IMR-90 (cell line): ENCODE data around the gene COMP. TPM values are rescaled to one million over a fixed set of nuclear protein-coding genes. Genes with fewer than 3 reads are reported as not detected.

Source experiments
- ATAC-seq: fragments of 200-7000 bp; cut with Tn5 transposase; 2 replicates; pipeline ENCODE4 v1.9.1; 2020; ENCODE audit warnings: low read depth, mild to moderate bottlenecking, moderate library complexity
- BruUV-seq: library from RNA; stranded (reverse); fragments of 400-500 nt; replicated peaks from 2 replicates; lab custom pipeline; 2021; lab: Mats Ljungman, UMichigan
- CTCF ChIA-PET: fragments of 300-600 bp; formaldehyde crosslinking; extraction: SDS; loops from one replicate; lab custom pipeline; 2021; ENCODE audit warnings: antibody characterized with exemption; lab: Yijun Ruan, JAX
- POLR2A ChIA-PET: fragments of 300-600 bp; sonication (Branson Sonifier 250); formaldehyde crosslinking; loops from one replicate; lab custom pipeline; 2022; ENCODE audit warnings: antibody characterized with exemption; ENCODE audit not compliant: unreplicated experiment; lab: Charles Lee
- DNase-seq: peaks from one replicate; pipeline ENCODE4 v3.0.0; 2013
- H2AFZ ChIP-seq: replicated peaks from 2 replicates; pipeline ENCODE3; 2013; ENCODE audit warnings: low read length, mild to moderate bottlenecking; ENCODE audit not compliant: poor library complexity
- H2AK5ac ChIP-seq: 2 replicates; pipeline ENCODE4 v1.6.1; 2013; ENCODE audit warnings: low read depth, low read length, inconsistent platforms
- H2AK9ac ChIP-seq: replicated peaks from 2 replicates; pipeline ENCODE3; 2013; ENCODE audit warnings: mild to moderate bottlenecking, low read depth, low read length, moderate library complexity; ENCODE audit not compliant: poor library complexity
- H2BK120ac ChIP-seq: 2 replicates; pipeline ENCODE4 v1.6.1; 2013; ENCODE audit warnings: low read depth, low read length, inconsistent platforms
- H2BK15ac ChIP-seq: 3 replicates; pipeline ENCODE4 v1.6.1; 2013; ENCODE audit warnings: low read depth, low read length, inconsistent platforms
- H2BK20ac ChIP-seq: 2 replicates; pipeline ENCODE4 v1.6.1; 2013; ENCODE audit warnings: low read depth, mild to moderate bottlenecking, inconsistent platforms, low read length, moderate library complexity
- H2BK5ac ChIP-seq: 2 replicates; pipeline ENCODE4 v1.6.1; 2013; ENCODE audit warnings: mild to moderate bottlenecking, low read depth, low read length, inconsistent platforms; ENCODE audit not compliant: poor library complexity, severe bottlenecking
- H3K14ac ChIP-seq: replicated peaks from 2 replicates; pipeline ENCODE4 v1.6.1; 2013; ENCODE audit warnings: low read depth, low read length, inconsistent platforms
- H3K18ac ChIP-seq: 2 replicates; pipeline ENCODE4 v1.6.1; 2013; ENCODE audit warnings: low read depth, low read length, control low read depth
- H3K23ac ChIP-seq: 2 replicates; pipeline ENCODE4 v1.6.1; 2013; ENCODE audit warnings: low read depth, low read length, inconsistent platforms
- H3K27ac ChIP-seq: 2 replicates; pipeline ENCODE4 v1.5.1; 2013; ENCODE audit warnings: mild to moderate bottlenecking, control low read depth, low read length; ENCODE audit not compliant: insufficient read depth
- H3K27me3 ChIP-seq: 2 replicates; pipeline ENCODE4 v1.6.1; 2013; ENCODE audit warnings: low read length; ENCODE audit not compliant: control insufficient read depth, insufficient read depth
- H3K36me3 ChIP-seq: 2 replicates; pipeline ENCODE4 v1.6.1; 2013; ENCODE audit warnings: low read length, mixed read lengths; ENCODE audit not compliant: control insufficient read depth, insufficient read depth
- H3K4ac ChIP-seq: 2 replicates; pipeline ENCODE4 v1.6.1; 2013; ENCODE audit warnings: low read depth, low read length, inconsistent platforms
- H3K4me1 ChIP-seq: 2 replicates; pipeline ENCODE4 v1.6.1; 2013; ENCODE audit warnings: low read length, mixed read lengths; ENCODE audit not compliant: control insufficient read depth, insufficient read depth
- H3K4me2 ChIP-seq: 2 replicates; pipeline ENCODE4 v1.6.1; 2013; ENCODE audit warnings: low read depth, mild to moderate bottlenecking, control low read depth, low read length, moderate library complexity
- H3K4me3 ChIP-seq: 2 replicates; pipeline ENCODE4 v1.5.1; 2013; ENCODE audit warnings: low read depth, mild to moderate bottlenecking, control low read depth, low read length, moderate library complexity; ENCODE audit not compliant: insufficient read depth
- H3K56ac ChIP-seq: 2 replicates; pipeline ENCODE4 v1.6.1; 2013; ENCODE audit warnings: low read length, inconsistent platforms; ENCODE audit not compliant: insufficient read depth; ENCODE audit errors: extremely low read depth
- H3K79me1 ChIP-seq, 2 experiments: 2 replicates each; pipeline ENCODE4 v1.6.1; 2013; ENCODE audit warnings: low read length in 2 of 2, inconsistent platforms in 1 of 2, low read depth in 1 of 2
- H3K9ac ChIP-seq: 2 replicates; pipeline ENCODE4 v1.6.1; 2013; ENCODE audit warnings: low read depth, low read length, control low read depth
- H3K9me1 ChIP-seq: 2 replicates; pipeline ENCODE4 v1.6.1; 2013; ENCODE audit warnings: low read length, inconsistent platforms; ENCODE audit not compliant: insufficient read depth
- H3K9me3 ChIP-seq: 2 replicates; pipeline ENCODE4 v1.6.1; 2013; ENCODE audit warnings: low read length; ENCODE audit not compliant: control insufficient read depth, insufficient read depth
- H4K20me1 ChIP-seq: 2 replicates; pipeline ENCODE4 v1.6.1; 2013; ENCODE audit warnings: low read length, inconsistent platforms; ENCODE audit not compliant: insufficient read depth
- H4K5ac ChIP-seq: 2 replicates; pipeline ENCODE4 v1.6.1; 2013; ENCODE audit warnings: mild to moderate bottlenecking, low read depth, low read length, control low read depth
- H4K8ac ChIP-seq, 2 experiments: 2 replicates each; pipeline ENCODE4 v1.6.1; 2013; ENCODE audit warnings: low read depth in 2 of 2, low read length in 2 of 2, control low read depth in 1 of 2, inconsistent platforms in 1 of 2
- H4K91ac ChIP-seq: 2 replicates; pipeline ENCODE4 v1.6.1; 2013; ENCODE audit warnings: low read depth, low read length, inconsistent platforms; ENCODE audit not compliant: insufficient read depth
- CEBPB ChIP-seq: IDR thresholded peaks from 2 replicates; pipeline ENCODE4 v1.6.1; 2012; ENCODE audit warnings: low read depth, low read length, improper control_type of control experiment
- RFX5 ChIP-seq: IDR thresholded peaks from 2 replicates; pipeline ENCODE4 v1.8.0; 2012; ENCODE audit warnings: low read depth, mild to moderate bottlenecking, low read length, moderate library complexity
- WGBS, 2 experiments: methylation state at CpG; one replicate each; pipeline versions ENCODE4 v1.1.5 to v1.1.7; 2013; ENCODE audit warnings: missing lambda C conversion rate in 2 of 2; ENCODE audit not compliant: insufficient read length in 1 of 2; ENCODE audit errors: extremely low coverage in 2 of 2; 5-methylcytosine and 5-hydroxymethylcytosine counted together
- dilution Hi-C: fragments of 300-500 bp; cut with HindIII; formaldehyde crosslinking; loops from one replicate; pipeline ENCODE4 v1.14.3; 2018; ENCODE audit warnings: low sequenced_read_pairs; ENCODE audit not compliant: unreplicated experiment
- in situ Hi-C: fragments of 300-500 bp; cut with MboI; formaldehyde crosslinking; loops from 3 replicates; pipeline ENCODE4 v1.14.3; 2019; ENCODE audit warnings: low sequenced_read_pairs, inconsistent platforms, mixed read lengths
- intact Hi-C: fragments of 100-400 bp; cut with micrococcal nuclease; formaldehyde crosslinking; loops from 2 replicates; pipeline ENCODE4 v1.10.0; 2022
- polyA plus RNA-seq, 3 experiments: library from polyadenylated mRNA; depleted of rRNA; stranded (reverse); fragments of >200 nt; gene quantifications; 2 replicates each; pipeline ENCODE4 v1.2.3, GENCODE V29; 2012; ENCODE audit warnings: low replicate concordance in 1 of 3
- total RNA-seq: library from RNA; depleted of rRNA; stranded (reverse); fragments of >200 nt; gene quantifications from 2 replicates; pipeline ENCODE4 v1.2.3, GENCODE V29; 2012
- TF ChIP-seq, protein P1 (sequence below): conservative IDR thresholded peaks from 2 replicates; pipeline ENCODE4 v1.5.1; 2012; ENCODE audit warnings: mild to moderate bottlenecking, low read depth, low read length, improper control_type of control experiment

The COMP gene
- total and polyA plus RNA-seq, 2 of the 4 experiments (the other 2 are of a cell fraction), result under 0.01 to 0.43 TPM

DNA sequence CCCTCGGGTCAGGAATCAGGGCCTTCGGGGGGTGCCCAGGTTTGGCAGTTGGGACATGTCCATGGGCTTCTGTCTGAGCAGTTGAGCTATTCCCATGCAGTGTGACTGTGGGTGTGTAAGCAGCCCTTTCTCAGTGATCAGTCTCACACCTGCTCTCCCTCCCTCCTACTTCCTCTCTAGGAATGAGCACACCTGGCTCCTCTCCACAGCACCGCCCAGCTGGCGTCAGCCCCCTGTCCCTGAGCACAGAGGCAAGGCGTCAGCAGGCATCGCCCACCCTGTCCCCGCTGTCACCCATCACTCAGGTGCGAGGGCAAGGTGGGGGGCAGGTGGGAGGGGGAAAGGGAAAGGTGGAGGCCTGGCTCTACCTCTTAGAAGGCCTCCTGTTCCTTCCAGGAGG lies 25.9 kb downstream of the COMP start:
- DNase-seq (no peak), ATAC-seq (no peak)
- ChIA-PET POLR2A (no interaction called here), CTCF (no interaction called here)
- H4K5ac ChIP-seq, result no peak overlapping the region
- no peak overlapping the region for H3K9ac ChIP-seq
- H3K9me1 ChIP-seq, result 0 out of 2 replicates have a peak, but pooled peaks cover 3% of the 10 kb centered on the region
- intact Hi-C loops, result no loop called here
- no peak overlapping the region for H3K56ac ChIP-seq
- no peak overlapping the region for H2BK5ac ChIP-seq
- H4K20me1 ChIP-seq, result no peaks in the 10 kb centered on the region
- no peak overlapping the region for H2BK120ac ChIP-seq
- no CpG with 5 or more reads among the region's 8 CpGs for WGBS, 2 experiments
- H3K18ac ChIP-seq, result no peak overlapping the region
- no TSS peak for BruUV-seq
- no peaks in the 10 kb centered on the region for H3K9me3 ChIP-seq
- no peak overlapping the region for H2AK9ac ChIP-seq
- H3K27ac ChIP-seq, result no peak overlapping the region
- dilution Hi-C loops, result no loop called here
- no peak overlapping the region for H2BK15ac ChIP-seq
- no peak overlapping the region for H2AK5ac ChIP-seq
- H3K14ac ChIP-seq, result no peak overlapping the region
- H3K79me1 ChIP-seq, result no peaks in the 10 kb centered on the region
- no peak overlapping the region for H4K91ac ChIP-seq
- H3K23ac ChIP-seq, result no peak overlapping the region
- no peak overlapping the region for H3K4me3 ChIP-seq
- no peak overlapping the region for H2BK20ac ChIP-seq
- H3K4ac ChIP-seq, result no peak overlapping the region
- TF ChIP-seq RFX5 (no peak), CEBPB (no peak)
- TF ChIP-seq, protein P1, sequence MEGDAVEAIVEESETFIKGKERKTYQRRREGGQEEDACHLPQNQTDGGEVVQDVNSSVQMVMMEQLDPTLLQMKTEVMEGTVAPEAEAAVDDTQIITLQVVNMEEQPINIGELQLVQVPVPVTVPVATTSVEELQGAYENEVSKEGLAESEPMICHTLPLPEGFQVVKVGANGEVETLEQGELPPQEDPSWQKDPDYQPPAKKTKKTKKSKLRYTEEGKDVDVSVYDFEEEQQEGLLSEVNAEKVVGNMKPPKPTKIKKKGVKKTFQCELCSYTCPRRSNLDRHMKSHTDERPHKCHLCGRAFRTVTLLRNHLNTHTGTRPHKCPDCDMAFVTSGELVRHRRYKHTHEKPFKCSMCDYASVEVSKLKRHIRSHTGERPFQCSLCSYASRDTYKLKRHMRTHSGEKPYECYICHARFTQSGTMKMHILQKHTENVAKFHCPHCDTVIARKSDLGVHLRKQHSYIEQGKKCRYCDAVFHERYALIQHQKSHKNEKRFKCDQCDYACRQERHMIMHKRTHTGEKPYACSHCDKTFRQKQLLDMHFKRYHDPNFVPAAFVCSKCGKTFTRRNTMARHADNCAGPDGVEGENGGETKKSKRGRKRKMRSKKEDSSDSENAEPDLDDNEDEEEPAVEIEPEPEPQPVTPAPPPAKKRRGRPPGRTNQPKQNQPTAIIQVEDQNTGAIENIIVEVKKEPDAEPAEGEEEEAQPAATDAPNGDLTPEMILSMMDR, result no peak
- no peak overlapping the region for H4K8ac ChIP-seq
- no peak overlapping the region for H3K4me2 ChIP-seq
- peaks cover 4% of the 10 kb centered on the region for H3K4me1 ChIP-seq
- no peaks in the 10 kb centered on the region for H3K27me3 ChIP-seq
- peak overlapping the region; percentile 21 for H2AFZ ChIP-seq
- in situ Hi-C loops, result no loop called here
- peaks cover 3% of the 10 kb centered on the region; the same call in 1 of the 2 replicates for H3K36me3 ChIP-seq
